Tibial nerve (tissue), 4 donors: ENCODE data around the gene WDR27. TPM values are rescaled to one million over a fixed set of nuclear protein-coding genes. Genes with fewer than 3 reads are reported as not detected.
"Not testable (repeated sequence)": the region's sequence is repeated elsewhere in the genome, so short reads cannot be mapped to it uniquely, and the experiment has no call there.

Experiments
- DNase-seq, 2 donors: peaks; one replicate each; pipeline ENCODE4 v3.0.0-alpha.2; 2019; ENCODE audit warnings: low spot score in 2 of 2
- H3K27ac ChIP-seq, 4 donors: fragments of 200-600 bp; sonication (generic) in 3 of 4; one replicate each; pipeline ENCODE4 v1.5.1; 2017 to 2019; ENCODE audit warnings: mild to moderate bottlenecking in 1 of 4
- H3K27me3 ChIP-seq, 2 donors: fragments of 200-600 bp; sonication (generic) in 1 of 2; one replicate each; pipeline versions ENCODE4 v1.5.1 to v1.6.0; 2017 to 2019
- H3K36me3 ChIP-seq, 3 donors: fragments of 200-600 bp; sonication (generic); one replicate each; pipeline ENCODE4 v1.5.1; 2018 to 2019
- H3K4me1 ChIP-seq, 4 donors: fragments of 200-600 bp; sonication (generic) in 3 of 4; one replicate each; pipeline ENCODE4 v1.5.1; 2017 to 2019
- H3K4me3 ChIP-seq, 4 donors: fragments of 200-600 bp; sonication (generic) in 3 of 4; one replicate each; pipeline ENCODE4 v1.5.1; 2017 to 2019; ENCODE audit warnings: mild to moderate bottlenecking in 1 of 4, moderate library complexity in 1 of 4
- H3K9me3 ChIP-seq, 4 donors: fragments of 200-600 bp; sonication (generic) in 3 of 4; one replicate each; pipeline ENCODE4 v1.5.1; 2017 to 2019
- EP300 ChIP-seq, 2 donors: sonication (generic); formaldehyde crosslinking; IDR thresholded peaks; one replicate each; pipeline ENCODE4 v1.6.1; 2017; ENCODE audit warnings: antibody characterized with exemption in 2 of 2, mild to moderate bottlenecking in 1 of 2
- POLR2A ChIP-seq, 2 donors: fragments of 450-650 bp; IDR thresholded peaks; one replicate each; pipeline ENCODE4 v1.6.1; 2017; ENCODE audit warnings: antibody characterized with exemption in 2 of 2, mild to moderate bottlenecking in 2 of 2, moderate library complexity in 2 of 2
- WGBS, 2 donors: methylation state at CpG; one replicate each; pipeline ENCODE4 v1.1.5; 2018; 5-methylcytosine and 5-hydroxymethylcytosine counted together
- total RNA-seq, 4 donors: library from RNA; depleted of rRNA; stranded (reverse); fragments of >200 nt; gene quantifications; one replicate each; pipeline ENCODE4 v1.1.0, GENCODE V29; 2016
- TF ChIP-seq, protein P1 (sequence below), 5 experiments: fragments of 200-600 bp in 3 of 5; fragments of 450-650 bp in 2 of 5; sonication (generic) in 3 of 5; IDR thresholded peaks; one replicate each; pipeline ENCODE4 v1.5.1; 2016 to 2019; ENCODE audit warnings: antibody characterized with exemption in 5 of 5, mild to moderate bottlenecking in 3 of 5, moderate library complexity in 2 of 5

Gene WDR27
- total RNA-seq, 4 donors from 2014 or later, result 33.9 to 57.5 (median 52.5) TPM

DNA sequence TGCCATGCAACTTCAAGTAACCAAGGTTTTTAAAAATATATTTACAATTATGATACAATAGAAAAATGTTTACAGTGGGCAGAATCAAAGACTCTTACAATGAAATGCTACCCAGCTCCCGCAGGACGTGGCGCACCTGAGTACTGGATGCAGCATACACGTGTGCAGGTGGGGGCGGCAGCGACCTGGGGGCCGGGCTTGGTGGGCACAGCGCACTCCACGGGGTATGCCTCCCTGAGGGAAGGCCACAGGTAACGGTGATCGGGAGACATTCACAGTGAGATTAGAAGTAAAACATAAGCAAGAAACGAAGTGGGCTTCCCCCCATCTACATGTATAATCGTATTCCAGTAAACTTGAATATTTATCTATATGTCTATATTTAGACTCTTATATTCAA lies 54.2 kb downstream of the WDR27 start:
- Histone ChIP-seq H3K27ac (no peak overlapping the region), H3K9me3 (no peaks in the 10 kb centered on the region), H3K4me1 (no peaks in the 10 kb centered on the region), H3K4me3 (no peak overlapping the region), H3K27me3 (no peaks in the 10 kb centered on the region), H3K36me3 (peaks cover 0 to 44% (median 0%) of the 10 kb centered on the region in 3 donors)
- WGBS, 2 donors, result 89 to 93% methylated on average over 13 of the region's 13 CpGs
- TF ChIP-seq, protein P1, sequence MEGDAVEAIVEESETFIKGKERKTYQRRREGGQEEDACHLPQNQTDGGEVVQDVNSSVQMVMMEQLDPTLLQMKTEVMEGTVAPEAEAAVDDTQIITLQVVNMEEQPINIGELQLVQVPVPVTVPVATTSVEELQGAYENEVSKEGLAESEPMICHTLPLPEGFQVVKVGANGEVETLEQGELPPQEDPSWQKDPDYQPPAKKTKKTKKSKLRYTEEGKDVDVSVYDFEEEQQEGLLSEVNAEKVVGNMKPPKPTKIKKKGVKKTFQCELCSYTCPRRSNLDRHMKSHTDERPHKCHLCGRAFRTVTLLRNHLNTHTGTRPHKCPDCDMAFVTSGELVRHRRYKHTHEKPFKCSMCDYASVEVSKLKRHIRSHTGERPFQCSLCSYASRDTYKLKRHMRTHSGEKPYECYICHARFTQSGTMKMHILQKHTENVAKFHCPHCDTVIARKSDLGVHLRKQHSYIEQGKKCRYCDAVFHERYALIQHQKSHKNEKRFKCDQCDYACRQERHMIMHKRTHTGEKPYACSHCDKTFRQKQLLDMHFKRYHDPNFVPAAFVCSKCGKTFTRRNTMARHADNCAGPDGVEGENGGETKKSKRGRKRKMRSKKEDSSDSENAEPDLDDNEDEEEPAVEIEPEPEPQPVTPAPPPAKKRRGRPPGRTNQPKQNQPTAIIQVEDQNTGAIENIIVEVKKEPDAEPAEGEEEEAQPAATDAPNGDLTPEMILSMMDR (IDR thresholded peaks at IDR 0.05), result no peak
- no peak for TF ChIP-seq EP300 (IDR thresholded peaks at IDR 0.05)
- TF ChIP-seq POLR2A (IDR thresholded peaks at IDR 0.05), result no peak
- DNase-seq, result no peak

DNA sequence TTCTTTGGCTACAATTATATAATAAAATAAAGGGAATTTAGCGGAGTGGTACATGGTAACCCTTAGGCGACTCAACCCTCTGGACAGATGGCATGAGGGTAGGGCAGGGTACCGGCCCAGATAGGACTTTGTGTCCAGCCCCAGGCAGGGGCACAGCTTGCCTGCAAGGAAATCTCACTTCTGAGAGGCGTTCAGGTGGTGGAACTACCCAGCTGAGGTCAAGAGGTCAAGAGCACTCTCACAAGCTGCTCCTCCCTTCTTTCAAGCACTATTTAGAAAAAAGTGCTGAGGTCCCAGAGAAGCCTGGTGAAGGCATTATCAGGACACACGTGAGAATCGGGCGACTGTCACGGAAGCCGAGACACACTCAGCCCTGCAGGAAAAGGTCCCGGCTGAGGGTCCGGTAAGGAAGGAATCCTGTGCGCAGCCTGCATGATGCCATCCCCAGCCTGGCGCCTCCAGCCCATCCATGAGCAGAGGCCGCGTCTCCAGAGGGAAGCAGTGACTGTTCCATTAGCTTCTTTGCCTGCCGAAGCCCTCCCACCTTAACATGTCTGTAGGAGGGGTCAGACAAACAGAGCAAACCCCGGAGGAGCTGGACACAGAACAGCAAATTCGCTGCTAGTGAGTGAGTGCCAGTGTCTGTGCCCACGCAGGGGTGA lies 54.8 kb downstream of the WDR27 start:
- Histone ChIP-seq H3K4me1 (no peaks in the 10 kb centered on the region), H3K27ac (no peak overlapping the region), H3K27me3 (no peaks in the 10 kb centered on the region), H3K4me3 (no peak overlapping the region), H3K9me3 (no peaks in the 10 kb centered on the region), H3K36me3 (peaks cover 0 to 46% (median 0%) of the 10 kb centered on the region in 3 donors)
- no peak for DNase-seq
- WGBS, 2 donors, result 83 to 87% methylated on average over 17 to 19 of the region's 19 CpGs
- TF ChIP-seq EP300 (IDR thresholded peaks at IDR 0.05) (no peak), POLR2A (IDR thresholded peaks at IDR 0.05) (no peak)
- TF ChIP-seq, protein P1 (IDR thresholded peaks at IDR 0.05), result no peak

DNA sequence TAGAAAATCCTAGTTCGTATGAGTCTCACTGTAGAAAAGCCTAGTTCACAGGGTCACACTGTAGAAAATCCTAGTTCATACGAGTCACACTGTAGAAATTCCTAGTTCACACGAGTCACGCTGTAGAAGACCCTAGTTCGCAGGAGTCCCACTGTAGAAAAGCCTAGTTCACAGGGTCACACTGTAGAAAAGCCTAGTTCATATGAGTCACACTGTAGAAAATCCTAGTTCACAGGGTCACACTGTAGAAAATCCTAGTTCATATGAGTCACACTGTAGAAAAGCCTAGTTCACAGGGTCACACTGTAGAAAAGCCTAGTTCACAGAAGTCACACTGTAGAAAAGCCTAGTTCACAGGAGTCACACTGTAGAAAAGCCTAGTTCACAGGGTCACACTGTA lies 56.4 kb downstream of the WDR27 start:
- H3K36me3 ChIP-seq, result peaks cover 0 to 51% (median 0%) of the 10 kb centered on the region in 3 donors
- H3K4me3 ChIP-seq, H3K9me3 ChIP-seq, DNase-seq, H3K4me1 ChIP-seq, H3K27me3 ChIP-seq, H3K27ac ChIP-seq: not testable (repeated sequence)
- 85 to 95% methylated on average over 5 of the region's 5 CpGs for WGBS, 2 donors

DNA sequence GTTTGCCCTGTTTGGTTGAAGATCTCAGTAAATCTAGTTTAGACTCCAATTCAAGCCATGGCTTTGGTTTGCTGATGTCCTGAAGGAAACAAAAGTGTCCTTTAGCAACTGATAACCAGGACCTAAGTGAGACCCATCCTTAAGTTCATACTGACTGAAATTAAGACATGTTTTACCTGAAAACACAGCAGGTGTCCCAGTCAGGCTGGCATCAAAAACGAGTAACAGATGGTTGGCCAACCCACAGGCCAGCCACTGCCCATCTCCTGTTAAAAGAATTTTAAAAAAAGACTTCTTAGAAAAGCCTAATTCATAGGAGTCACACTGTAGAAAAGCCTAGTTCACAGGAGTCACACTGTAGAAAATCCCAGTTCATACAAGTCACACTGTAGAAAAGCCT lies 58.3 kb downstream of the WDR27 start:
- 78 to 100% methylated on average over 1 of the region's 1 CpG for WGBS, 2 donors
- Histone ChIP-seq H3K27ac (no peak overlapping the region), H3K9me3 (no peaks in the 10 kb centered on the region), H3K4me1 (no peaks in the 10 kb centered on the region), H3K36me3 (peaks cover 0 to 52% (median 0%) of the 10 kb centered on the region in 3 donors), H3K4me3 (no peak overlapping the region), H3K27me3 (no peaks in the 10 kb centered on the region)
- DNase-seq, result no peak
- TF ChIP-seq EP300 (IDR thresholded peaks at IDR 0.05), result no peak
- TF ChIP-seq, protein P1 (IDR thresholded peaks at IDR 0.05), result no peak
- no peak for TF ChIP-seq POLR2A (IDR thresholded peaks at IDR 0.05)

DNA sequence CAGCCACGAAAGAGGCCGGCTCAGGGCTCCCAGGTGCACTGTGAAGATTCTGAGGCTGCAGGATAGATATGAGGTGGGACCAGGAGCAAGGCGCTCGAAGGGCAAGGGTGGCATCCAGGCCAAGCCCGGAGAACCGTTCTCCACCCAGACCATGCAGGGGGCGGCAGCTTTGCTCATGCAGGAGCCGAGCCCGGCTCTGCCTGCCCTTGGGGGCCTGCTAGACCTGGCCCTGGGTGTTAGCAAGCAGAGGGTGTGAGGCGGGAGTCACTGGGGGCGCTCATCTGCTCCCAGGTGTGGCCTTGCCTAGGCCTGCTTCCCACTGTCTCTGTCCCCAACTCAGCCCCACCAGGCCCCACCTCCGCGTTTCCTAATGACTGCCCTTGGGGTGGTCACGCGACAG lies 59.4 kb downstream of the WDR27 start:
- no peaks in the 10 kb centered on the region for H3K27me3 ChIP-seq
- no peaks in the 10 kb centered on the region for H3K9me3 ChIP-seq
- no peak overlapping the region for H3K27ac ChIP-seq
- 87 to 94% methylated on average over 15 of the region's 15 CpGs for WGBS, 2 donors
- no peaks in the 10 kb centered on the region for H3K4me1 ChIP-seq
- no peak overlapping the region for H3K4me3 ChIP-seq
- H3K36me3 ChIP-seq, result peaks cover 0 to 49% (median 0%) of the 10 kb centered on the region in 3 donors
- no peak for DNase-seq
- TF ChIP-seq POLR2A (IDR thresholded peaks at IDR 0.05), result no peak
- TF ChIP-seq, protein P1 (IDR thresholded peaks at IDR 0.05), result no peak
- no peak for TF ChIP-seq EP300 (IDR thresholded peaks at IDR 0.05)
